Measurements from ENCODE around the gene ZNF407.
"Not testable (repeated sequence)": the region's sequence is repeated elsewhere in the genome, so short reads cannot be mapped to it uniquely, and the experiment has no call there.

The ZNF407 gene

DNA sequence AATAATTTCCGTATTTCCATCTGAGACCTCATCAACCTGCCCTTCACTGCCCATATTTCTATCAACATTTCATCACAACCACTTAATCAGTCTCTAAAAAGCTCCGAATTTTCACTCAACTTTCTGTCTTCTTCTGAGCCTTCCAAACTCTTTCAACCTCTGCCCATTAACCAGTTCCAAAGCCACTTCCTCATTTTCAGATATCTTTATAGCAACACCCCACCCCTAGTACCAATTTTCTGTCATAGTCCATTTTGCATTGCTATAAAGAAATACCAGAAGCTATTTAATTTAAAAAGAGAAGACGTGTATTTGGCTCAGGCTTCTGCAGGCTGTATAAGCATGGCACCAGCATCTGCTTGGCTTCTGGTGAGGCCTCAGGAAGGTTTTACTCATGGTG, 504.2 kb downstream of the ZNF407 start:
- DNase-seq (ENCODE audit: low read depth), result no peak

DNA sequence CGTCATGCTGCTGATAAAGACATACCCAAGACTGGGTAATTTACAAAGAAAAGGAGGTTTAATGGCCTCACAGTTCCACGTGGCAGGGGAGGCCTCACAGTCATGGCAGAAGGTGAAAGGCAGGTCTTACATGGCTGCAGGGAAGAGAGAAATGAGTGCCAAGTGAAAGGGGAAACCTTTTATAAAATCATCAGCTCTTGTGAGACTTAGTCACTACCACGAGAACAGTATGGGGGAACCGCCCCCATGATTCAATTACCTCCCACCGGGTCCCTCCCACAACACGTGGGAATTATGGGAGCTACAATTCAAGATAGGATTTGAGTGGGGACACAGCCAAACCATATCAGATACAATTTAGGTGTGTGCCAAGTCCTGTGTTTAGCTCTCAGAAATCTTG, 506.4 kb downstream of the ZNF407 start:
- not testable (repeated sequence) for DNase-seq (ENCODE audit: low read depth)

DNA sequence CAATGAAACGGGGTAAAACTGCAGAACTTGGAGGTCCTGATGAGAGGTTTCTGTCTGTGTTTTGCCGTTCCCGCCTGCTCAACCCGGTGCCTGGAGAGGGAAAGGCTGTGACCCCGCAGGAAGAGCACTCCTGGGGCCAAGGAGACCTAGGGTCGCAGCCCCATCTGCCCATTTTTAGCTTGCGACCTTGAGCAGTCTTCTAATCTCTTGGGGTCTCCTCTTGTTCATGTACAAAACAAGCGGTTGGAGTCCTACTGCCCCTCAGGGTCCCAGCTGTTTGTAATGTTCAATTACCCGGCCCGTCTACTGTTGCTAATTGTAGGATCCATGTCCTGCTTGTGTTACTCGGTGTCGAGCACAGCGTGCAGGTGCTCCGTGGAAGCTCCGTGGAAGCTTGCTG, 506.8 kb downstream of the ZNF407 start:
- DNase-seq (ENCODE audit: low read depth), result no peak

DNA sequence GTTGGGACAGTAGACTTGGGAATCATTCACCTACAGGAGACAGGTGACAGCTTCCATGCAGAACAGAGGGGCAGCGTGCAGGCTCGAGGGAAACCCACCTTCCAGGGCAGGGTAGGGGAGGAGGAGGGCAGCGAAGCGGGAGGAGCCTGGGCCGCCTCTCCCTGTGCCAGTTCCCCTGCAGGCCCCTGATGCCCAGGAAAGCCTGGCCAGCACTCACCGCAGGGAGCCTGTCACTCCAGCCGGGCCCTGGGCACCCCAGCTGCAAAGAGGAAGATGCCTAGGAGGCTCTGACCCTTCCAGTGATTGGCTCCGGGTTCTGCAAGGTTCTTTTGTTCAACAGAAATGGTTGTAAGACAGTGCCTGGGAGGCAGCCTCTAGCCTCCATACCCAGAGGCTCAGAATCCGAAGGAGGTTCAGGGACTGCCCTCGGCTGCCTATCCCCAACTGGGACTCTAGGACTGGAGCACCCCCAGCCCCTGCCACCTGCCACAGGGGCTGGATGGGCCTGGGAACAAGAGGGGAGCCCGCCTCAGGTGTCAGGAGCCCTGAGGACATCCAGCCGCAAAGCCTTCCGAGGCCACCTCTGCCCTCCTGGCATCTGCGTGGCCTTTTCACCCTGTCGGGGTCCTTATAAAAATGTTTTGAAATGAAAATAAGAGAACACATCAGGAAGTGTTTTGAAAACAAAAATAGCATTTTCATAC, 508.0 kb downstream of the ZNF407 start:
- DNase-seq (ENCODE audit: low read depth), result no peak

DNA sequence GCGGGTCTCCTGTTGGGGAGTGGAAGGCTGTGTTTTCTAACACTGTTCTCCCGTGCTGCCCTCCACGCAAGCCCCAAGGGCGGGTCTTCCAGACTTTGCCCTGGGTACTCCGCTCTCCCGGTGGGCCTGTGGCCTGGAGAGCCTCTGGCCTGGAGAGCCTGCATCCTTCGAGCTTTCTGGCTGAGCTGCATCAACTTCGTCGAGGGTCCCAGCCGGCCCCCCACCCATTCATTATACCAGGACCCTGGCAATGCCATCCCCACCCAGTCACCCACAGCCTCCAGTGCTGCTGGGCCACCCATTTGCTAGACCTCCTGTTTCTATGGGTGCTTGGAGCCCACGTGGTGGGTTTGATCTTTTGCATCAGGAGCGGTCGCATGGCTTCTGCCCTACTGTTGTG, 509.1 kb downstream of the ZNF407 start:
- DNase-seq (ENCODE audit: low read depth), result no peak

DNA sequence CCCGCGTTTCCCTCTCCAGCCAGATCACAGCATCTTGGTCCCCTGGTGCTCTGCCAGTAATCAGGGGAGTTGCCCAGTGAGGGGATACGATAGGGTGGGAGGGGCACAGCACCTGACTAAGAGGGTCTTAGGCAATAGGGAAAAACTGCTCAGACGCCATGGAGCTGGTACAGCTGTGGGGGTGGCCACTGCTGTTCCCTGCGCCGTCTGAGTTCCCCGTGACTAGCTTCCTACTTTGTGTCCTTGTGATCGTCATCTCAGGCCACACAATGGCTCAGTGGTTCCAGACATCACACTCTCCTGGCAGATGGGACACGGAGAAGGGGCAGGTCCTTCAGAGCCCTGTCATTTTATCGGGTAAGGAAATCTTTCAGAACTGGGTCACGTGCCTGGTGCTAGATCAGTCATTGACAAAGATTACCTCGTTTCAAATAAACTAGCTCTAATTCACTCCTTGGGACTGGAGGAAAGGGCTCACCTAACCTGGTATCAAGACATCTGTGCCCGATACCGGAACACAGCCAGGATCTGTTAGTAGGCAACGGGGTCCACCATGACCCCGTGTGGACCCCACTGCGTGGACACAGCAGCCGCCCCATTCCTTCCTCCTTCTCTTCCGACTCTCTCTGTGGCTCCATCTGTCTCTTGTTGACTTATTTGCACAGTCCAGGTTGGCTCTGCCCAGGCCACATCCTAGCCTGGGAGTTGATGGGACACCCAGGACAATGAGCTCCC, 509.7 kb downstream of the ZNF407 start:
- no peak for DNase-seq (ENCODE audit: low read depth)

DNA sequence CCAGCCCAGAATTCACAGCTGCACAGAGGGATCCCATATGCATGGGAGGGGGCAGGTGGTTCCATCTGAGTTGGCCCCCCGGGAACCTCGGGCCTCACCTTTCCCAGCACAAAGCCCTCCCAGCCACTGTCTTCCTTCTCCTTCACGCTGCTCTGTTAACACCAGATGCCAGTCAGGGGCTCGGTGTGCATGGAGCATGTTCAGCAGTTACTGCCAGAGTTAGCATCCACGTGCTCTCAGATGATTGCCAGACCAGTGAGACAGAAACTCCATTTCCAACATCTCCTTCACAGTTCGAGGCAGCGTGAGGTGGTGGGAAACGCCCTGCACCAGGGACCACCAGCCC, 510.2 kb downstream of the ZNF407 start:
- DNase-seq (ENCODE audit: low read depth), result no peak

DNA sequence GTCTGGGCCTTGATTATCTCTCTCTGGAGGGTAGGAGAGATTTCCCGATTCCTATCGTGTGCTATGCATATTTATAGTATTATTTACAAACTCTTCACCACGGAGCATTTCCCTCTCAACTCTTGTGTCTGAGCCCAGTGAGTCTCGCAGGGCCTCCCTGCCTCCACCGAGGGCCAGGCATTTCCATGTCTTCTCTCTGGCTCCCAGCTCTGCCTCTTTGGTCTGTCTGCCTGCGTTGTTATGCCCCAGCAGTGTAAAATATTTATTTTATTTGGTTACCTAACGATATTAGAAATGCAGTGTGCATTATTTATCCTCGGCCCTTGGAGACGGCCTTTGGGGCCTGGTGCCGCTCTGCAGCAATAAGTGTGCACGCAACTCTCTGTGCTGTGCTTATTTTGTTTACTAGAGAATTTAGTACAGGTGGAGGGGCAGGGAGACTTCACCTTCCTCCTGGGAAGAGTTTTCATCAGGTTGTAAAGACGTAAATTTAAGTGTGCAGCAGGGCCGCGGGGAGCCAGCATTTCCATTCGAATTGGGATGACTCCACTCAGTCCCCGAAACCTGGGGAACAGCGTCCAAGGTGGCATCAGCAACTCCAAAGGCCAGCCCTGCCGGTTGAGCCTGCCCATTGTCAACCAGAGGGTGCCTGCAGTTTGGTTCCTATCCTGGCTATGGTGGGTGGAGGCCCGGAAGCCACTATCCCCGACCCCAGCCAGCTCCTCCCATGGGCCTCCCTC, 511.1 kb downstream of the ZNF407 start:
- DNase-seq (ENCODE audit: low read depth), result no peak

DNA sequence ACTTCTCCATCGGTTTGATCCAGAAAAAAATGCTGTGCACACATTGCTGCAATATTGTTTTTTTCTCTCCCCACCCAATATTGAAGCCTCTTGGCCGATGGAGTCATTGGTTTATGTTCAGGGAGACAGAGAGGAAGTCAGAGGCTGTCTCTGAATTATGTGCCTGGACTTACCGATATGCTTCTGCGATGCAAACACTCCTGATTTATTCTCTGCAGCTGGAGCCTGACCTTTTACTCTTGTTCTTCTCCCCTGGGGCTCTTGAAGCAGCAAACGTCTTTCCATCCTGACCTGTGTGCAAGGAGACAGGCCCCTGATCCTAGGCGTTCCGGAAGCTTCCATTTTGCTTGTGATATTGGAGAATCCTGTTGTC, 511.6 kb downstream of the ZNF407 start:
- no peak for DNase-seq (ENCODE audit: low read depth)

DNA sequence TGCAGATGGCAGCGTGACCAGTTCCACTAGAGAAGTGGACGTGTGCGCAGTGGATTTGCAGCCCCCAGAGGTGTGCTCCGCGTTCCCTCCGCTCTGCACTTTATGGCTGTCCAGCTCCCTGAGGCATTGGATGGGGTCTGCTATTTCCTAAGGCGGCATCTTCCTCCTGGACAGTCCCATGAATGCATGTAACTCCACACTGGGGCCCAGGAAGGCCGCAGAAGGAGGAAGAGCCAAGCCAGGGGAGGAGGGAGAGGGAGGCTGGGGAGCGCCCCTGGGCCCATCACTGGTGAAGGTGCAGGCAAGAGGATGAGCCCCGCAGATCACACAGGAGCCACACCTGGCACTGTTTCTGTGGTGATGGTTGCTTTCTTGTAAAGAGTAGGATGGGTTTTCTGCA, 512.1 kb downstream of the ZNF407 start:
- DNase-seq (ENCODE audit: low read depth), result no peak

DNA sequence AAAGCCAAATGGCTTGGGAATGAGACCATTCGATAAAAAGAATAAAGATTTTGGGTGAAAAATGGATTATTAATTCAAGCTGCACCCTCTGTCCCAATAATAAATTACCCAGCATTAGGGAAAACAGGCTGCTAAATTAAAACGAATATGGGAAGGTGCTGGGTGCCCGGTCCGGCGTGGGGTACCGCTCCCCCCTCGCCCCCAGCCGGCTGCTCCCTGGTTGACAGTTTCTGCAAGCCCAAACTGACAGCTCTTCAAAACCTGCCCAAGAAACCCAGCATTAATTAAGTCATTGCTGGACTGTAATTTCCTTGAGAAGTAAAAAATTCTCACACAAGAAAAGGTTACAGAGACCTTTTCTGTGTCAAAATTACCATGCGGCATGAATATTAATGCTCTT, 512.6 kb downstream of the ZNF407 start:
- DNase-seq (ENCODE audit: low read depth), result no peak

DNA sequence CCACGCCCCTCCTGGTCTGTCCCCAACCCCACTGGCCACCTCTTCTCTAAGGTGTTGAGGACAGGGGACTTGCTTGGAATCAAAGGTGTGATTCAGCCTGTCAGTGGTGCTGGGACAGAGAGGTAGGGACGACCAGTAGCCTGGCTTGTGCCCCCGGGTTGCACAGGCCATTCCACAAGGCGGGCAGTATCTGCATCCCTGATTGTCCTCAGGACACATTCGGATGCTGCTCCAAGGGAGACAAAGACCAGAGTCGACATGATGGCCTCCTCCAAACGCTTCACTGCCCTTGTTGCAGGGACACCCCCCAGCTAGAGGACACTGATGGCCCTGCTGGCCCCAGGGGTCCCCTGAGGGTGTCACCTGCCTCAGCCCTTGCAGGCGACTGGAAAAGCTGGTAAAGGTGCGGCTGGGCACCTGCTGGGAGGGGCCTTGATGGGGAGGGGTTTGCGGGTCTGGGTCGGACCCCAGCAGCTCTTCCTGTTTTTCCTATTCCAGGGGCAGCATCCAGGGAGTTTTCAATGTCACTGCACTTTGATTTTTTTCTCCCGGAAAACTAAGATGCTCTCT, 513.3 kb downstream of the ZNF407 start:
- no peak for DNase-seq (ENCODE audit: low read depth)

DNA sequence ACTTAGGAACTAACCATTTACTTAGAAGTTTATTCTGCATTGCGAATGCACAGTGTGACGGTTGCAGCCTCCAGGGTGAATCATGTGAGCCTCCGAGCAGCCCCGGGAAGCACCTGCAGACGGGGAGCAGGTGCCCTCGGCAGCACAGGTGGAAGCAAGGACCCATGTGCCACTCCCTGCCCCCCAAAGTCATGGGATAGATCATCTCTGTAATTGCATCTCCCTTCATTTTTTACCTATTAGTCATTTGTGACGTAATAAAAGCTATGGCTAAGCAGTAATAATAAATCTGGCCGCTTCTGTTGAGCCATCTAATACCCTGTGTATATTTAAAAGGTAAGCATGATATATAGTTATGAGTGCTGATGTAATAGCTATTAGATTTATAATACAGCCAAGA, 514.1 kb downstream of the ZNF407 start:
- DNase-seq (ENCODE audit: low read depth), result no peak

DNA sequence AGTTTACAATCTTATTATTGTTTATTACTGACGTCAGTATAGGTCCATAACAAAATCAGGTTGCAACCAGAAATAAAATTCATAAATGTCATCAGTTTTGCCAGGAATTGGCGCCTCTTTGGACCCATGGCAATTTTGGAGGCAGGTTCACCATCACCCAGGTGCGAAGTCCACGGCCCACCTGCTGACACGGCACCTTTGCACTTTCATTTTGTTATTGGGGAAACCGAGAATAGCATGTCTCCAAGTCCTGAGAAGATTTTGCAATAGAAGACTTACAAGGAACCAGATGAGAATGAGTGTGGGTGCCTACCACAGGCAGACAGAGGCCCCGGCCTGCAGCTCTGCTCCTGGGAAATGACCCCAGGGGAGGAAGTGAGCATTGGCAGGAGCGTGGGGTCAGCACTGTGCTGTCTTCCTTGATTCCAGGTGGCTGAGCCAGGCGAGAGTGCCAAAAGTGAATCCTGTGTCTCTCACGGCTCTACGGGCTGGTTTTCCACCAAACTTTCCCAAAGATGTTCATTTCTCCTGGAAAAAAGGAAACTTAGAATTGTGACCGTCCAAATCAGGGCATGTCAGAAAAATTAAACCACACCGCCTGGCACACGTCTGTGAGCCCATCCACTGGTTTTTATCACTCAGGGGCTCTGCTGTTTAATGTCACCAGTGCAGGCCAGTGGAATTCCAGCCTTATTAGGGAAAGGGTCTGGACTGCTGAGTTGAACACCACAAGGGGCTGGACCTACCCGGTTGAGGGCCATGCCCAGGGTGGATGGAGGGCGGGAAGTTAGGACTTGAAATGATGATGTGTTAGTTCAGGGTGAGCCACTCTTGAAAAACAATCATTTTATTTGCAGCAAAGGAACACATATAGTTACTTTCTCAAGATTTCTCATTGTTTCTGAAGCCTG, 514.8 kb downstream of the ZNF407 start:
- no peak for DNase-seq (ENCODE audit: low read depth)

DNA sequence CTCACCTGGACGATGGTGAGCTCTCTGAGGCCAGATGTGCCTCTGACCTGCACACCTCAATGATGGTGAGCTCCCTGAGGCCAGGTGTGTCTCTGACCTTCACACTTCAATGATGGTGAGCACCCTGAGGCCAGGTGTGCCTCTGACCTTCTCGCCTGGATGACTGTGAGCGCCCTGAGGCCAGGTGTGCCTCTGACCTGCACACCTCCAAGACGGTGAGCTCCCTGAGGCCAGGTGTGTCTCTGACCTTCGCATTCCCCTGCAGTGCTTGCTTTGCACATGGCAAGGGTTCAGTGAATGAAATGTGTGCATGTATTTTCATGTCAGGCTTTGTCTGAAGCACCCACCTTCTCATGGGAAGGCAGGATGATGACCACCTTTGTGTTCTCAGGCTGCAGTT, 515.8 kb downstream of the ZNF407 start:
- DNase-seq (ENCODE audit: low read depth), result no peak

DNA sequence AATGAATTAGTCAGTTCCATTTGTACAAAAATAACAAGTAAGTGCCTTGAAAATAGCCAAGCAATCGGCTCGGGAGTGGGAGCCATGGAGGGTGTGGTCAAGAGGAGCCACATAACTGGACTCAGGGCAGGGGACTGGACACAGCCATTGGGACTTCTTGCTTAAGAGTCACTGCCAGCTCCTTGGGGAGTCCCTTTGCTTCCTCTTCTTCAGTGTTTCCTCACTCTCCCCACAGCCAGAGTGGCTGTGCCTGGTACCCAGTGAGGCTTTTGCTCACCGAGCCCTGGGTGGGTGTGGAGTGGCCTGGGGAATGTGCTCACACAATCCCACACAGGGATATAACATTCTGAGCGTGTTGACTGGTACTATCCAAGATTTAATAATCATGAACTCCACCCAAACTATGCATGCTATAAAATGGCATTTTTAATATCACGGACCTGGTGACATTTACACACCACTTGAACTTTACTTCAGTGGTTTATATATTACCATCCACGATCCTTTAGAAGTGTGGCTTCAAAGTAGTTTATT, 516.6 kb downstream of the ZNF407 start:
- DNase-seq (ENCODE audit: low read depth), result no peak

Data from GM04503 (cell line).